ENCODE data around the gene TRIM63.

Gene TRIM63

GRCh38 chr1:26084844-26085243 lies 17.4 kb upstream of the TRIM63 start:
- no peak for DNase-seq (ENCODE audit: low read depth in 3 of 3)

- DNase-seq (ENCODE audit: low read depth in 3 of 3), result no peak
These were observed 16.7 kb upstream of the TRIM63 start for GRCh38 chr1:26084091-26084561.

- DNase-seq (ENCODE audit: low read depth in 3 of 3), result no peak
These were observed 15.8 kb upstream of the TRIM63 start for GRCh38 chr1:26083208-26083607.

DNA sequence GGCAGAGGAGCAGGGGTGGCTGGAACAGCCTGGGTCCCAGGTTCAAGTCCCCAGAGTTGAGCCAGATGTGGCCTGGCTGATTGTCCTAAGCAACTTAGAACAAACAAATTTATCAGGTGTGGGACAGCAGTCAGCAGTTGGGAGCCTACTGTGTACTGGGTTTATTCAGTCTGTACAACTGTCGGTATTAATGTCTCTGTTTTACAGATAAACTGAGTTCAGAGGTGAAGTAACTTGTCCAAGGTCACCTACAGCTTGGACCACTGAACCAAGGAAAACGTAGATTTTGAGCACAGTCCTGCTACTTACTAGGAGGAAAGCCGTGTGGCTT lies 14.6 kb upstream of the TRIM63 start:
- DNase-seq (ENCODE audit: low read depth in 3 of 3), result no peak

- no peak for DNase-seq (ENCODE audit: low read depth in 3 of 3)
These were observed 14.0 kb upstream of the TRIM63 start for GRCh38 chr1:26081267-26082019.

DNA sequence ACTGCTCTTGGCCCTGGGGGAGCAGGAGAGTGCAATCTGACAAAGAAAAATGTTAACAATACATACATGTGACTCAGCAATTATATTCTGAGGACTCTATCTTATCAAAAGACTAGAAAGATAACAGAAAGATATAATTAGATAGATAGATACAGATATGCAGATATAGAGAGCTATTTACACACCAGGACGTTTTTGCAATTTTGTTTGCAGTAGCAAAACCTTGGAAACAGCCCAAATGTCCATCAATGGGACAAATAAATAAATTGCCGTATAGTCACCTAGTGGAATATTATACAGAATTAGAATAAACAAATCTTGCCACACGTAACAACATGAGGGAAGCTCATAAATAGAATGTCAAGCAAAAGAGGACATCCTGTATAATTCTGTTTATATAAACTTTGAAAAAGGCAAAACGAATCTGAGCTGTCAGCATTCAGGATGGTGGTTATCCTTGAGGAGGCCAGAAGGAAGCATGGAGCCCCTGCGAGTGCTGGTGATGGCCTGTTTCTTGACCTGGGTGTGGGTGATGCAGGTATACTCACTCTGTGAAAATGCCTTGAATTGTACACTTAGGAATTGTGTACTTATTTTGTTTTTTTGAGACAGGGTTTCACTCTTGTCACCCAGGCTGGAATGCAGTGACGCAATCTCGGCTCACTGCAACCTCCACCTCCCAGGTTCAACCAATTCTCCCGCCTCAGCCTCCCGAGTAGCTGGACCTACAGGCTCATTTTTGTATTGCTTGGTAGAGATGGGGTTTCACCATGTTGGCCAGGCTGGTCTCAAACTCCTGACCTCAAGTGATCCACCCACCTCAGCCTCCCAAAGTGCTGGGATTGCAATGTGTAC lies 12.8 kb upstream of the TRIM63 start:
- no peak for DNase-seq (ENCODE audit: low read depth in 3 of 3)

DNA sequence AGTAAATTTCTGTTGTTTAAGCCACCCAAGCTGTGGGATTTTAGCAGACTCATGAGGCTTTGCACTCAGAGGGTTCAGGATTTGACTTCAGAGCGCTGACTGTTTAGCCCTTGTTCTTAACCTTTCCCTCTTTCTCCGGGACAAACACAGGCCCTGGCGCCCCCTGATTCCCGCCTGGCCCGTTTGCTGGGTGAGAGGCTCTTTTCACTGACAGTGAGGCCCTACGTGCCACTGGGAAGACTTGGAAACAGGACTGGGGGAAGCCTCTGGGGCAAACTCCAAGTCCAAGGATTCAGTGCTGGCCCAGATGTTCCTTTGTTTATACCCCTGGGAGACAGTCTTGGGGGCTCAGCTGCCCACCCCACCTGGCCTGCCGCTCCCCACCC lies 11.7 kb upstream of the TRIM63 start:
- DNase-seq (ENCODE audit: low read depth in 3 of 3), result no peak

DNA sequence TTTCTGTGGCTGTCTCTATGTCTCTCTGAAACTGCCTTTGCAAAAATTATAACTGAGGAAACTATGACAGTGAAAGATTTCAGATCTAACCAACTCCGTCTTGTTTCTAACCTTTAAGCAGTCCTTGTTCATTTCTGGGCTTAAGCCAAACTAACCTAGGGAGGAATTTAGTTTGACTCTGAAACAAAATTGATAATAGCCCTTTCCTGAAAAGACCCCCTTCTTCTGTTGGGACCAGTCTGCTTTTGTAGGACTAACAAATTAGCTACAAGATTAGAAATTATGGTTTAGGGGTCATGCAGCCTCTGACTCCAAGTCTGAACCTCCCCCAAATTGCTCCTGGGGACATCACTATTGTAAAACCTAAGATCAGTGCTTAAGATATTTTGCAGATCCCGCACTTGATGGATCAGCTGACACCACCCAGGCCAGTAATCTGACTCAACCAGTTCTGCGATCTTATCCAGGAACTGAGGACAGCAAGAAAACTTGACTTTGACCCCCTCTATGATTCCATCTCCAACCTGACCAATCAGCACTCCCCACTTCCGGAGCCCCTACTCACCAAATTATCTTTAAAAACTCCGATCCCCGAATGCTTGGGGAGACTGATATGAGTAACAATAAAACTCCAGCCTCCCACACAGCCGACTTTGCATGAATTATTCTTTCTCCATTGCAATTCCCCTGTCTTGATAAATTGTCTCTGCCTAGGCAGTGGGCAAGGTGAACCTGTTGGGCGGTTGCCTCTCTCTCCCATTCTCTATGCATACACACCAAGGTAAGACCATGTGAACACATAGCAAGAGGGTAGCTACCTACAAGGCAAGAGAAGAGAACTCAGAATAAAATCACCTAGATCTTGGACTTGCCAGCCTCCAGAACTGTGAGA lies 11.1 kb upstream of the TRIM63 start:
- DNase-seq (ENCODE audit: low read depth in 3 of 3), result no peak

- no peak for DNase-seq (ENCODE audit: low read depth in 3 of 3)
These were observed 10.1 kb upstream of the TRIM63 start for GRCh38 chr1:26077524-26077923.

- DNase-seq (ENCODE audit: low read depth in 3 of 3), result no peak
These were observed 8.2 kb upstream of the TRIM63 start for GRCh38 chr1:26075421-26076144.

DNA sequence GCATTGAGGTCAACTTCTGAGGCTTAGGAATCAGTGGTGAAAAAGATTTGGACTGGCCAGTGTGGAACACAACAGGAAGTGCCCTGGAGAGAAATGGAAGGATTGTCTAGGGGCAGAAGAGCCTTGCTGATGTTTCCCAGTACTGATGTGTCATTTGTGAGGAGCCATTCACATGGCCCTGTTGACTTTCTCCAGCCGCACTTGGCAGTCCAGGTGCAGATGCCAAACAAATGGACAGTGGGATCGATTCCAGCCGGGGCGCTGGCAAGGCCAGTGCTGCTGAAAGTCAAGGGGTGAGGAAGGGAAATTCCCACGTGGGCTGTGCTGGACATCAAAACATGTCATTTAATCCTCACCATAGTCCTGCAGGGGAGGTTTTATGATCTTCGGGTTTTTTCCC lies 4.9 kb upstream of the TRIM63 start:
- no peak for DNase-seq (ENCODE audit: low read depth in 3 of 3)

GRCh38 chr1:26070963-26071342 lies 3.5 kb upstream of the TRIM63 start:
- DNase-seq (ENCODE audit: low read depth in 3 of 3), result no peak

DNA sequence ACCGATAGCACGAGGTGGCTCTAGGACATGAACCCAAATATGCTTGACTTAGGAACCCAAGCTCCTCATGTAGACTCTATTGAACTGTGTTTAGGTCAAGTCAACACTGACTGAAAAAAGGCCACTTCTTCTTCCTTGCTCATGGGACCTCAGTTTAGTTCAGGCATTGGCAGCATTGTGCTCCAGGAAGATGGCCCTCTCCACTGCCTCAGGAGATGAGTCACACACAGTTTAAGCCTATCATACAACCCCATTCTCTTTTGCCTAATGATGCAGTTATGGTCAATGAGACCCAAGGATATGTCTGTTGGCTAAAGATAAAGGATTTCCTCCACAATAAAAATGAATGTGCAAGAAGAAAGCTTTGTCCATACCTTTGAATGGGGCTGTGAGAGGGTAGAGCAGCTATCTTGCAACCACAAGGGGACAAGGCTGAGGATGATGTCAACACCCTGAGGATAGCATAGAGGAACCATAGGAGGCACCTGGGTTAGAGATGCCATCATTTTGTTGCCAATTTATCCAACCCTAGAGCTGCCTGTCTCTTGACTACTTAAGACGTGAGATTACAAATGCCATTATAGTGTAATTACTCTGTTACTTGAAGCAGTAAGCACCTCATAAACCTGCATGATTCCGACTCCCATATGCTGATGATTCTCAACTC lies 3.0 kb upstream of the TRIM63 start:
- no peak for DNase-seq (ENCODE audit: low read depth in 3 of 3)

- DNase-seq (ENCODE audit: low read depth in 3 of 3), result no peak
These were observed 2.5 kb upstream of the TRIM63 start for GRCh38 chr1:26069941-26070295.

DNA sequence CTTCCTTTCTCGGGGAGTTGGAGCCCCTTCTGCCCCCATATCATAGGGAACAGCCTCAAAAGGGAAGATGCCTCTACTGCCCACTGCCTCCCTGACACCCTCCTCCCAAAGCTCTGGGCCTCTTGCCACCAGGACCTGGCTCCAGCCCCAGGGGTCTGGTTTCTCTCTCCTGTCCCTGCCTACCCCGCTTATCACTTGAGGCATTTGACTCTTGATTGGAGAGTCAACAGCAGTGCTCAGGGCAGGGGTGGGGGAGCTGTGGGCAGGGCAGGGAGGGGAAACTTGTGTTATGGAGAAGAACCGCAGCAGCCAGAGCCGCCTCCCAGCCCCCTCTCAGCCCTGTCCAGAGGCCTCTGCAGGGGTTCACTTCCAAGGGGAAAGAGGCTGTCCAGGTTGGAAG lies 573 bp downstream of the TRIM63 start:
- DNase-seq (ENCODE audit: low read depth in 3 of 3), result no peak

GRCh38 chr1:26066160-26066559 lies 1.3 kb downstream of the TRIM63 start:
- DNase-seq (ENCODE audit: low read depth in 3 of 3), result no peak

DNA sequence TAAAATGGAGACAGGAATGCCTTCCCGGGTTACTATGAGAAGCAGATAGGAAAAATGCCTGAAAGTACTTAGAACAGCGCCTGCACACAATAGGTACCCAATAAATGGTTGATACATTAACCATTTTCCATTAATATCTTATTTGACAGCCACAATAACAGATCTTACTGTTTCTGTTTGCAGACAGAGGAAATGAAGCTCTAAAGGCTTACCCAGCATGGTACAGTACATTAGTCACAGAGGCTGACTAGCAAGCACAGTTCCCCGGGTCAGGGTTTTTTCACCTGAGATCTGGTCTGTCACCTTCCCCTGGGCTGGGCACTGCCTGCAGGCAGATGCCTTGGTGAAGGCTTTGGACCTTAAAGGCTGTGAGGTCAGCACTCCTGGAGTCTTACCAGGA lies 2.9 kb downstream of the TRIM63 start:
- no peak for DNase-seq (ENCODE audit: low read depth in 3 of 3)

GRCh38 chr1:26060832-26061574 lies 6.4 kb downstream of the TRIM63 start:
- DNase-seq (ENCODE audit: low read depth in 3 of 3), result no peak

DNA sequence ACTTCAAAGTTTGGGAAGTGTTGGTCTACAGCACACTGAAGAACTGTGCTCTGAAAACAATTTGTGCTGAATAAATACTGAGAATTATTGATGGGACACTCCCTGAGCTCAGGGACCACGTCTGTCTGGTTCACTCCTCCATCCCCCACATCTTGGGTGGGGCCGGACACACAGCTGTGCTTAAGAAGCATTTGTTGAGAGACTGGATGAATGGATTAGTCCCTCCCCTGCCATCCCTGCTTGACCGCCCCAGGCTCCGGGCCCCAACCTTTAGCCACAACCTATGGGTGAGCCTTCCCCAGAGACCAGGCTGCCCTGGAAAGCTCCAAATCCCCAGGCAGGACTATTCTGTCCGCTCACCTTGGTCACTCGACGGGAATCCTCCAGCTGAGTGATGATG lies 7.5 kb downstream of the TRIM63 start:
- no peak for DNase-seq (ENCODE audit: low read depth in 3 of 3)

GRCh38 chr1:26058052-26058595 lies 9.3 kb downstream of the TRIM63 start:
- DNase-seq (ENCODE audit: low read depth in 3 of 3), result no peak

All from stimulated activated CD4-positive, alpha-beta T cell treated with anti-CD3 and anti-CD28 coated beads, TNF-alpha, amount 100 ng/mL, for 48 hours (primary cell).